ENCODE results near the gene NNT. TPM values are rescaled to one million over a fixed set of nuclear protein-coding genes. Genes with fewer than 3 reads are reported as not detected.
"Not testable (repeated sequence)": the region's sequence is repeated elsewhere in the genome, so short reads cannot be mapped to it uniquely, and the experiment has no call there.

Gene NNT
- total and polyA plus RNA-seq, 10 of the 15 experiments (the other 5 are each of a cell fraction or from before 2014, with no cell fraction given): 20.8 to 73.1 (median 51.9) TPM

GRCh38 chr5:43706576-43706975, 103.6 kb downstream of the NNT start:
- H3K4me2 ChIP-seq (ENCODE audit: control insufficient read depth, insufficient read depth); H3K27me3 ChIP-seq (replicated peaks in 1 of 2; ENCODE audit: control insufficient read depth in 2 of 2, insufficient read depth in 2 of 2, low read length in 1 of 2); CTCF ChIA-PET; RAD21 ChIA-PET (ENCODE audit: unreplicated experiment); FAIRE-seq; H3K9me3 ChIP-seq (replicated peaks; ENCODE audit: control insufficient read depth, insufficient read depth, low read length); in situ Hi-C loops (cut with MboI); ATAC-seq; H3K36me3 ChIP-seq (ENCODE audit: control insufficient read depth in 2 of 2, insufficient read depth in 2 of 2, low read length in 1 of 2); H3K9ac ChIP-seq (ENCODE audit: control insufficient read depth, insufficient read depth, low read length); SMC1A ChIA-PET (ENCODE audit: uncharacterized antibody, unreplicated experiment); BruUV-seq (replicated peaks); intact Hi-C loops (cut with micrococcal nuclease; ENCODE audit: unreplicated experiment); H3K27ac ChIP-seq (ENCODE audit: control insufficient read depth, insufficient read depth); H3K4me1 ChIP-seq (ENCODE audit: control insufficient read depth, insufficient read depth, low read length); H4K20me1 ChIP-seq (ENCODE audit: control insufficient read depth, insufficient read depth); H2AFZ ChIP-seq (ENCODE audit: control insufficient read depth, low read depth, low read length); H3K4me3 ChIP-seq; H3K79me2 ChIP-seq (ENCODE audit: control insufficient read depth, insufficient read depth, low read length); POLR2A ChIA-PET; DNase-seq (ENCODE audit: low read depth, low spot score): not testable (repeated sequence)
- 100% methylated on average over 1 of the region's 1 CpG for WGBS (ENCODE audit: insufficient coverage, insufficient replicate concordance, low lambda C conversion rate, missing lambda C conversion rate)

GRCh38 chr5:43711496-43711895, 108.5 kb downstream of the NNT start:
- DNase-seq (ENCODE audit: low read depth, low spot score) (no peak), FAIRE-seq (no peak), ATAC-seq (no peak)
- intact Hi-C loops (cut with micrococcal nuclease; ENCODE audit: unreplicated experiment) (no loop called here), in situ Hi-C loops (cut with MboI) (no loop called here)
- Histone ChIP-seq H2AFZ (ENCODE audit: control insufficient read depth, low read depth, low read length) (no peak overlapping the region), H3K4me3 (no peak overlapping the region), H3K27ac (ENCODE audit: control insufficient read depth, insufficient read depth) (no peak overlapping the region), H3K4me2 (ENCODE audit: control insufficient read depth, insufficient read depth) (no peak overlapping the region), H3K4me1 (ENCODE audit: control insufficient read depth, insufficient read depth, low read length) (no peaks in the 10 kb centered on the region), H3K79me2 (ENCODE audit: control insufficient read depth, insufficient read depth, low read length) (no peaks in the 10 kb centered on the region), H3K36me3 (ENCODE audit: control insufficient read depth in 2 of 2, insufficient read depth in 2 of 2, low read length in 1 of 2) (no peaks in the 10 kb centered on the region), H3K9me3 (replicated peaks; ENCODE audit: control insufficient read depth, insufficient read depth, low read length) (no peaks in the 10 kb centered on the region), H3K9ac (ENCODE audit: control insufficient read depth, insufficient read depth, low read length) (no peak overlapping the region), H3K27me3 (replicated peaks in 1 of 2; ENCODE audit: control insufficient read depth in 2 of 2, insufficient read depth in 2 of 2, low read length in 1 of 2) (no peaks in the 10 kb centered on the region), H4K20me1 (ENCODE audit: control insufficient read depth, insufficient read depth) (no peaks in the 10 kb centered on the region)
- SMC1A ChIA-PET (ENCODE audit: uncharacterized antibody, unreplicated experiment): no interaction called here
- CTCF ChIA-PET: no interaction called here
- RAD21 ChIA-PET (ENCODE audit: unreplicated experiment): no interaction called here
- no TSS peak for BruUV-seq (replicated peaks)
- TF ChIP-seq ZNF687 (IDR thresholded peaks at IDR 0.05) (no peak), FOS (IDR thresholded peaks at IDR 0.05; ENCODE audit: borderline replicate concordance, extremely low read depth, insufficient read length) (no peak), PAX5 (IDR thresholded peaks at IDR 0.05; ENCODE audit: borderline replicate concordance, low read depth, low read length) (no peak), NR2C1 (IDR thresholded peaks at IDR 0.05) (no peak), NR2C2 (IDR thresholded peaks at IDR 0.05; ENCODE audit: borderline replicate concordance, control insufficient read depth, insufficient read length, low read depth) (no peak), NBN (IDR thresholded peaks at IDR 0.05) (no peak), EZH2 (IDR thresholded peaks at IDR 0.05; ENCODE audit: borderline replicate concordance, control insufficient read depth, low read depth, low read length) (no peak), LARP7 (IDR thresholded peaks at IDR 0.05) (no peak), CUX1 (IDR thresholded peaks at IDR 0.05; ENCODE audit: insufficient replicate concordance, low read depth, low read length) (no peak)
- POLR2A ChIA-PET: no interaction called here
- 97% methylated on average over 6 of the region's 6 CpGs for WGBS (ENCODE audit: insufficient coverage, insufficient replicate concordance, low lambda C conversion rate, missing lambda C conversion rate)

All from GM12878 (cell line).